ENCODE results near the gene MMP20. TPM values are rescaled to one million over a fixed set of nuclear protein-coding genes. Genes with fewer than 3 reads are reported as not detected.
A peak's percentile ranks its signal among the peaks of the same experiment; 100 is the strongest.

MMP20 gene
- total RNA-seq, 1 experiment from 2014 or later, result 0.30 TPM

GRCh38 chr11:102615894-102616432 is 9.2 kb downstream of the MMP20 start (continued):
- TF ChIP-seq, protein P1, sequence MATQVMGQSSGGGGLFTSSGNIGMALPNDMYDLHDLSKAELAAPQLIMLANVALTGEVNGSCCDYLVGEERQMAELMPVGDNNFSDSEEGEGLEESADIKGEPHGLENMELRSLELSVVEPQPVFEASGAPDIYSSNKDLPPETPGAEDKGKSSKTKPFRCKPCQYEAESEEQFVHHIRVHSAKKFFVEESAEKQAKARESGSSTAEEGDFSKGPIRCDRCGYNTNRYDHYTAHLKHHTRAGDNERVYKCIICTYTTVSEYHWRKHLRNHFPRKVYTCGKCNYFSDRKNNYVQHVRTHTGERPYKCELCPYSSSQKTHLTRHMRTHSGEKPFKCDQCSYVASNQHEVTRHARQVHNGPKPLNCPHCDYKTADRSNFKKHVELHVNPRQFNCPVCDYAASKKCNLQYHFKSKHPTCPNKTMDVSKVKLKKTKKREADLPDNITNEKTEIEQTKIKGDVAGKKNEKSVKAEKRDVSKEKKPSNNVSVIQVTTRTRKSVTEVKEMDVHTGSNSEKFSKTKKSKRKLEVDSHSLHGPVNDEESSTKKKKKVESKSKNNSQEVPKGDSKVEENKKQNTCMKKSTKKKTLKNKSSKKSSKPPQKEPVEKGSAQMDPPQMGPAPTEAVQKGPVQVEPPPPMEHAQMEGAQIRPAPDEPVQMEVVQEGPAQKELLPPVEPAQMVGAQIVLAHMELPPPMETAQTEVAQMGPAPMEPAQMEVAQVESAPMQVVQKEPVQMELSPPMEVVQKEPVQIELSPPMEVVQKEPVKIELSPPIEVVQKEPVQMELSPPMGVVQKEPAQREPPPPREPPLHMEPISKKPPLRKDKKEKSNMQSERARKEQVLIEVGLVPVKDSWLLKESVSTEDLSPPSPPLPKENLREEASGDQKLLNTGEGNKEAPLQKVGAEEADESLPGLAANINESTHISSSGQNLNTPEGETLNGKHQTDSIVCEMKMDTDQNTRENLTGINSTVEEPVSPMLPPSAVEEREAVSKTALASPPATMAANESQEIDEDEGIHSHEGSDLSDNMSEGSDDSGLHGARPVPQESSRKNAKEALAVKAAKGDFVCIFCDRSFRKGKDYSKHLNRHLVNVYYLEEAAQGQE (IDR thresholded peaks at IDR 0.05; ENCODE audit: low read depth), result no peak
- TF ChIP-seq JUND (IDR thresholded peaks at IDR 0.05) (no peak), CBX3 (IDR thresholded peaks at IDR 0.05; ENCODE audit: low read depth) (no peak), ELF1 (IDR thresholded peaks at IDR 0.05; ENCODE audit: borderline replicate concordance, low read depth) (no peak), CEBPB (IDR thresholded peaks at IDR 0.05; ENCODE audit: low read depth) (no peak), ZFX (IDR thresholded peaks at IDR 0.05) (no peak)

- H3K9me2 ChIP-seq (ENCODE audit: insufficient read depth), result no peaks in the 10 kb centered on the region
- no peak overlapping the region for H3K9ac ChIP-seq (ENCODE audit: low read length)
- no peak for DNase-seq (ENCODE audit: low read depth, low spot score)
- ChIA-PET POLR2A (no interaction called here), RAD21 (ENCODE audit: low non-redundant PET in 1 of 2, low total read pairs in 2 of 2, uncharacterized antibody in 2 of 2, unreplicated experiment in 2 of 2) (interaction anchor here in 1 of 2 experiments (1.2 kb wide), 1 partner anchor 274 kb away, joined by 3 read pairs; no protein-coding TSS in a partner anchor), CTCF (interaction anchor here (0.9 to 3.7 kb wide), 5 partner anchors 52 to 753 kb away, joined by 3 to 60 read pairs (median 30); no protein-coding TSS in a partner anchor)
- H3K27ac ChIP-seq (ENCODE audit: low read depth, low read length), result no peak overlapping the region
- peak overlapping the region; percentile 32 for H3K4me2 ChIP-seq (ENCODE audit: low read length)
- H3K27me3 ChIP-seq (ENCODE audit: insufficient read depth, low read length), result no peaks in the 10 kb centered on the region
- intact Hi-C loops (cut with micrococcal nuclease), result no loop called here
- no peaks in the 10 kb centered on the region for H3K9me3 ChIP-seq (ENCODE audit: control insufficient read depth in 1 of 2, insufficient read depth in 1 of 2, low read depth in 1 of 2, low read length in 2 of 2)
- no peaks in the 10 kb centered on the region for H3K36me3 ChIP-seq (ENCODE audit: control insufficient read depth in 1 of 2, insufficient read depth in 2 of 2, low read length in 2 of 2)
- H3K4me1 ChIP-seq (ENCODE audit: control insufficient read depth in 1 of 2, insufficient read depth in 2 of 2, low read length in 2 of 2), result peaks cover 18 to 54% of the 10 kb centered on the region in 2 experiments
- no peak for TF ChIP-seq ZFX (IDR thresholded peaks at IDR 0.05)
- no peak for ATAC-seq
- H3K4me3 ChIP-seq (replicated peaks in 1 of 2; ENCODE audit: low read depth in 1 of 2, low read length in 2 of 2), result no peak overlapping the region
- H3K79me2 ChIP-seq (ENCODE audit: insufficient read depth, low read length), result no peaks in the 10 kb centered on the region
- no peaks in the 10 kb centered on the region for H4K20me1 ChIP-seq (ENCODE audit: insufficient read depth)
- no TSS peak for BruUV-seq (replicated peaks)
- peak overlapping the region; percentile 56 for H2AFZ ChIP-seq (ENCODE audit: low read depth, low read length, poor library complexity, severe bottlenecking)
Measured at GRCh38 chr11:102615077-102615893, 9.8 kb downstream of the MMP20 start.
